Upper lobe of left lung (tissue), 6 donors: ENCODE measurements around the gene ANKLE2. TPM values are rescaled to one million over a fixed set of nuclear protein-coding genes. Genes with fewer than 3 reads are reported as not detected.

Experiments
- ATAC-seq, 2 donors: fragments of 200-7000 bp; cut with Tn5 transposase; one replicate each; pipeline ENCODE4 v1.9.1; 2022; ENCODE audit warnings: mild to moderate bottlenecking in 2 of 2, moderate library complexity in 2 of 2; ENCODE audit not compliant: low FRiP score in 2 of 2
- DNase-seq, 2 donors: peaks; one replicate each; pipeline ENCODE4 v3.0.0-alpha.2; 2019 to 2020
- H3K27ac ChIP-seq, 4 donors: fragments of 200-600 bp; sonication (generic); one replicate each; pipeline ENCODE4 v1.5.1; 2016 to 2019
- H3K27me3 ChIP-seq, 4 donors: fragments of 200-600 bp; sonication (generic); one replicate each; pipeline ENCODE4 v1.5.1; 2017 to 2019
- H3K36me3 ChIP-seq, 4 donors: fragments of 200-600 bp; sonication (generic); one replicate each; pipeline ENCODE4 v1.5.1; 2016 to 2019
- H3K4me1 ChIP-seq, 4 donors: fragments of 200-600 bp; sonication (generic); one replicate each; pipeline ENCODE4 v1.5.1; 2018 to 2019
- H3K4me3 ChIP-seq, 4 donors: fragments of 200-600 bp; sonication (generic); one replicate each; pipeline ENCODE4 v1.5.1; 2017 to 2019; ENCODE audit warnings: mild to moderate bottlenecking in 2 of 4, moderate library complexity in 1 of 4
- H3K9me3 ChIP-seq, 4 donors: fragments of 200-600 bp; sonication (generic); one replicate each; pipeline ENCODE4 v1.5.1; 2018 to 2019
- CTCF ChIP-seq, 6 experiments: fragments of 450-650 bp in 4 of 6; fragments of 200-600 bp in 2 of 6; sonication (generic) in 2 of 6; IDR thresholded peaks; one replicate each; pipeline ENCODE4 v1.5.1; 2016 to 2019; ENCODE audit warnings: antibody characterized with exemption in 6 of 6
- EP300 ChIP-seq, 4 donors: sonication (generic); formaldehyde crosslinking; IDR thresholded peaks; one replicate each; pipeline ENCODE4 v1.5.1; 2017; ENCODE audit warnings: antibody characterized with exemption in 4 of 4, control low read depth in 2 of 4
- POLR2A ChIP-seq, 4 donors: fragments of 450-650 bp; IDR thresholded peaks; one replicate each; pipeline ENCODE4 v1.5.1; 2016 to 2017; ENCODE audit warnings: antibody characterized with exemption in 4 of 4, mild to moderate bottlenecking in 2 of 4
- POLR2AphosphoS5 ChIP-seq, 2 donors: sonication (generic); formaldehyde crosslinking; IDR thresholded peaks; one replicate each; pipeline ENCODE4 v1.5.1; 2017; ENCODE audit warnings: antibody characterized with exemption in 2 of 2
- WGBS, 2 donors: methylation state at CpG; one replicate each; pipeline ENCODE4 v1.1.5; 2017 to 2018; 5-methylcytosine and 5-hydroxymethylcytosine counted together
- total RNA-seq, 6 donors: library from RNA; depleted of rRNA in 4 of 6; stranded (reverse); fragments of >200 nt in 4 of 6; gene quantifications; one replicate each; pipeline versions ENCODE4 v1.1.0 to v1.2.1, GENCODE V29; 2016 to 2021
- donor health status: DM: no; HTN: no; CAD: no; lungs with moderate emphysema.
- donor health status: DM: no; HTN: yes; CAD: no; lungs with severe emphysema.

ANKLE2 gene
- total RNA-seq, 6 donors from 2014 or later: 44.3 to 153 (median 78.0) TPM

GRCh38 chr12:132724506-132725241 is 37.0 kb downstream of the ANKLE2 start:
- 79 to 94% methylated on average over 7 to 30 of the region's 30 CpGs for WGBS, 2 donors
- Histone ChIP-seq H3K27me3 (no peaks in the 10 kb centered on the region), H3K27ac (no peak overlapping the region), H3K4me3 (no peak overlapping the region), H3K36me3 (peaks cover 43 to 94% (median 75%) of the 10 kb centered on the region in 4 donors), H3K4me1 (no peaks in the 10 kb centered on the region), H3K9me3 (no peaks in the 10 kb centered on the region)
- no peak for TF ChIP-seq POLR2A (IDR thresholded peaks at IDR 0.05)
- TF ChIP-seq POLR2AphosphoS5 (IDR thresholded peaks at IDR 0.05): no peak
- no peak for TF ChIP-seq EP300 (IDR thresholded peaks at IDR 0.05)
- TF ChIP-seq CTCF (IDR thresholded peaks at IDR 0.05): no peak
- no peak for ATAC-seq
- DNase-seq: no peak

DNA sequence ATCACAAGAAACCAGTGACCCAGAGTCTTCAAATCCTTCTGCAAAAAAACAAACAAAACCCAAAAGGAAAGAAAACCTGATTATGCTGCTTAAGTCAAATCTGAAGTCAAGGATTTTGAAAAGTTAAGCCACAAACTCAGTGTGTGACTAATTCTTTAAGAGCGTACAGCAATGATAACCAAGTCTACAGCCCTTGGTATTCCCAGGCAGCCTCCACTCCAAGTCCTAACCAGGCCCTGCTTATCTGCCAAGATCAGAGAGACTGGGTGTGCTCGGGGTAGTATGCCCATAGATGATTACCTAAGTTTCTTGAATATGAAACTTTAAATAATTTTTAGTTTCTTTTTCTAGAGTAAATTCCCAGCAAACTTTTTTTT is 37.9 kb downstream of the ANKLE2 start:
- H3K27ac ChIP-seq: no peak overlapping the region
- no peak overlapping the region for H3K4me3 ChIP-seq
- DNase-seq (no peak), ATAC-seq (no peak)
- no peaks in the 10 kb centered on the region for H3K27me3 ChIP-seq
- H3K4me1 ChIP-seq: no peaks in the 10 kb centered on the region
- TF ChIP-seq EP300 (IDR thresholded peaks at IDR 0.05) (no peak), POLR2A (IDR thresholded peaks at IDR 0.05) (no peak), CTCF (IDR thresholded peaks at IDR 0.05) (no peak), POLR2AphosphoS5 (IDR thresholded peaks at IDR 0.05) (no peak)
- no peaks in the 10 kb centered on the region for H3K9me3 ChIP-seq
- H3K36me3 ChIP-seq: peaks cover 40 to 97% (median 78%) of the 10 kb centered on the region in 4 donors
- 95 to 96% methylated on average over 2 of the region's 2 CpGs for WGBS, 2 donors

GRCh38 chr12:132723015-132723763 is 38.4 kb downstream of the ANKLE2 start:
- Histone ChIP-seq H3K27ac (no peak overlapping the region), H3K4me3 (no peak overlapping the region), H3K36me3 (peaks cover 34 to 95% (median 75%) of the 10 kb centered on the region in 4 donors), H3K27me3 (no peaks in the 10 kb centered on the region), H3K4me1 (no peaks in the 10 kb centered on the region), H3K9me3 (no peaks in the 10 kb centered on the region)
- no peak for ATAC-seq
- 92% methylated on average over 27 to 30 of the region's 30 CpGs for WGBS, 2 donors
- DNase-seq: no peak
- TF ChIP-seq EP300 (IDR thresholded peaks at IDR 0.05): no peak
- no peak for TF ChIP-seq POLR2A (IDR thresholded peaks at IDR 0.05)
- no peak for TF ChIP-seq CTCF (IDR thresholded peaks at IDR 0.05)
- TF ChIP-seq POLR2AphosphoS5 (IDR thresholded peaks at IDR 0.05): no peak

DNA sequence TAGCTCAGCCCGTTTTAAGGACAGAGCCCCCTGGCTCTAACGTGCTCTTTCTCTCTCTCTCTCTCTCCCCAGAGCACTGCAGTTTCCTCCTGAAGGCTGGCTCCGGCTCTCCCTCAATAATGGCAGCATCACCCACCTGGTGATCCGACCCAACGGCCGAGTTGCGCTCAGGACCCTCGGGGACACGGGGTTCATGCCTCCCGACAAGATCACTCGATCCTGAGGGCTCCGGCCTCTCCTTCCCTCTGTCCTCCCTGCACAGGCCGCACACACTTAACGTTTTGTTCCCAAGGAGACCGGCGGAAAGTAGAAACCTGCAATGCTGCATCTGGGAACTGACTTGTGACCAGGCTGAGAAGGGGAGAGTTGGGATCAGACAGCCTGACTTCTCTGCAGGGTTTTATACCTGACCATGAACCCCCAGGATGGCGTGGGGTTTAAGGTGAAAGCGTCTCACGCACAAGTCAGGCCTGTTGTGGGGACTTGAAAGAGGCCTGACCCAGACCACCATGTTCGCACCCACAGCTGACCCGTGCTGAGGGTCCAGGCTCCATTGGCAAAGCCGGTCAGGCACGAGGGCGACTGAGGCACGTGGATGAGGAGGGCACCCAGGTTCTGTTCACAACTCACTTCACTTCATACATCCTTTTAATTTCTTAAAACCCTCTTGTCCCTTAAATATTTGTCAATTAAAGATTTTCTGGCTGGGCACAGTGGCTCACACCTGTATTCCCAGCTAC is 40.9 kb downstream of the ANKLE2 start:
- no peak for DNase-seq
- no peaks in the 10 kb centered on the region for H3K9me3 ChIP-seq
- H3K27ac ChIP-seq: no peak overlapping the region
- TF ChIP-seq POLR2AphosphoS5 (IDR thresholded peaks at IDR 0.05): no peak
- no peak for TF ChIP-seq CTCF (IDR thresholded peaks at IDR 0.05)
- no peak for TF ChIP-seq POLR2A (IDR thresholded peaks at IDR 0.05)
- no peak for TF ChIP-seq EP300 (IDR thresholded peaks at IDR 0.05)
- WGBS, 2 donors: 94 to 95% methylated on average over 22 to 25 of the region's 25 CpGs
- H3K4me3 ChIP-seq: no peak overlapping the region
- peaks cover 18 to 95% (median 68%) of the 10 kb centered on the region in 4 donors for H3K36me3 ChIP-seq
- ATAC-seq: no peak
- H3K27me3 ChIP-seq: no peaks in the 10 kb centered on the region
- no peaks in the 10 kb centered on the region for H3K4me1 ChIP-seq
